Activated CD4-positive, alpha-beta T cell treated with anti-CD3 and anti-CD28 coated beads for 36 hours (primary cell): Measurements from ENCODE around the gene OVAAL. TPM values are rescaled to one million over a fixed set of nuclear protein-coding genes. Genes with fewer than 3 reads are reported as not detected.

Experiments
- ATAC-seq: fragments of 200-7000 bp; cut with Tn5 transposase; one replicate; pipeline ENCODE4 v1.10.0; 2021; ENCODE audit warnings: mild to moderate bottlenecking, moderate library complexity
- CTCF ChIA-PET: fragments of 350-600 bp; sonication (Branson Sonifier 250); formaldehyde crosslinking; loops from one replicate; lab custom pipeline; 2021; ENCODE audit warnings: antibody characterized with exemption; lab: Charles Lee
- POLR2A ChIA-PET: fragments of 350-600 bp; sonication (Branson Sonifier 250); formaldehyde crosslinking; loops from one replicate; lab custom pipeline; 2021; ENCODE audit warnings: antibody characterized with exemption, inconsistent platforms; lab: Charles Lee
- DNase-seq: peaks from one replicate; pipeline ENCODE4 v3.0.0-alpha.2; 2020
- H3K27ac Mint-ChIP-seq: one replicate; pipeline ENCODE4 v1.8.0; 2021; ENCODE audit warnings: mixed read lengths
- H3K27me3 Mint-ChIP-seq: one replicate; pipeline ENCODE4 v1.8.0; 2021; ENCODE audit warnings: mixed read lengths
- H3K36me3 Mint-ChIP-seq: one replicate; pipeline ENCODE4 v1.8.0; 2021; ENCODE audit warnings: low read depth, mixed read lengths
- H3K4me1 Mint-ChIP-seq: one replicate; pipeline ENCODE4 v1.8.0; 2021; ENCODE audit warnings: mixed read lengths
- H3K4me3 Mint-ChIP-seq: one replicate; pipeline ENCODE4 v1.8.0; 2021; ENCODE audit warnings: mild to moderate bottlenecking, moderate library complexity, mixed read lengths
- H3K9me3 Mint-ChIP-seq: one replicate; pipeline ENCODE4 v1.8.0; 2021; ENCODE audit warnings: low read depth, mixed read lengths
- intact Hi-C, 2 experiments: fragments of 100-400 bp; cut with DNase I in 1 of 2; cut with micrococcal nuclease in 1 of 2; formaldehyde crosslinking; loops; one replicate each; pipeline versions ENCODE4 v1.14.2 to v1.15.1; 2022 to 2024; cut with DNase I, micrococcal nuclease
- total RNA-seq, 2 experiments: library from RNA; stranded (reverse); gene quantifications; one replicate each; pipeline ENCODE4 v1.2.3, GENCODE V29; 2021

Gene OVAAL
- total RNA-seq, 2 experiments from 2014 or later = not detected

GRCh38 chr1:180609643-180610555, 51.1 kb downstream of the OVAAL start:
- DNase-seq (no peak), ATAC-seq (no peak)
- Mint-ChIP-seq H3K27me3 (no peaks in the 10 kb centered on the region), H3K4me1 (peaks cover 10% of the 10 kb centered on the region), H3K27ac (no peak overlapping the region), H3K9me3 (no peaks in the 10 kb centered on the region), H3K36me3 (no peaks in the 10 kb centered on the region), H3K4me3 (no peak overlapping the region)
- ChIA-PET POLR2A (no interaction called here), CTCF (interaction anchor here (0.8 to 0.9 kb wide), 3 partner anchors 13 to 94 kb away, joined by 3 to 5 read pairs (median 3); no protein-coding TSS in a partner anchor)
- intact Hi-C loops = no loop called here

GRCh38 chr1:180610556-180611015, 51.8 kb downstream of the OVAAL start:
- intact Hi-C loops = no loop called here
- Mint-ChIP-seq H3K4me3 (no peak overlapping the region), H3K36me3 (no peaks in the 10 kb centered on the region), H3K9me3 (no peaks in the 10 kb centered on the region), H3K4me1 (peaks cover 10% of the 10 kb centered on the region), H3K27ac (no peak overlapping the region), H3K27me3 (no peaks in the 10 kb centered on the region)
- CTCF ChIA-PET = interaction anchor here (0.6 to 0.9 kb wide), 4 partner anchors 13 to 95 kb away, joined by 3 to 5 read pairs (median 3); no protein-coding TSS in a partner anchor
- DNase-seq = no peak
- no peak for ATAC-seq
- POLR2A ChIA-PET = interaction anchor here (1.0 kb wide), 1 partner anchor 84 kb away, joined by 3 read pairs; no protein-coding TSS in a partner anchor

- DNase-seq (peak; percentile 18), ATAC-seq (peak; percentile 75)
- ChIA-PET CTCF (interaction anchor here (0.6 kb wide), 1 partner anchor 16 kb away, joined by 3 read pairs; no protein-coding TSS in a partner anchor), POLR2A (interaction anchor here (1.0 kb wide), 1 partner anchor 83 kb away, joined by 3 read pairs; no protein-coding TSS in a partner anchor)
- intact Hi-C loops = no loop called here
- Mint-ChIP-seq H3K9me3 (no peaks in the 10 kb centered on the region), H3K27me3 (no peaks in the 10 kb centered on the region), H3K36me3 (no peaks in the 10 kb centered on the region), H3K27ac (peak overlapping the region; percentile 61), H3K4me1 (peaks cover 10% of the 10 kb centered on the region), H3K4me3 (no peak overlapping the region)
These were observed 52.5 kb downstream of the OVAAL start for GRCh38 chr1:180611016-180611930.

GRCh38 chr1:180612632-180613031, 53.9 kb downstream of the OVAAL start:
- H3K4me3 Mint-ChIP-seq = no peak overlapping the region
- DNase-seq (no peak), ATAC-seq (no peak)
- H3K27me3 Mint-ChIP-seq = no peaks in the 10 kb centered on the region
- intact Hi-C loops = no loop called here
- no peaks in the 10 kb centered on the region for H3K36me3 Mint-ChIP-seq
- H3K27ac Mint-ChIP-seq = no peak overlapping the region
- peaks cover 10% of the 10 kb centered on the region for H3K4me1 Mint-ChIP-seq
- POLR2A ChIA-PET = no interaction called here
- no peaks in the 10 kb centered on the region for H3K9me3 Mint-ChIP-seq
- CTCF ChIA-PET = no interaction called here

- peaks cover 10% of the 10 kb centered on the region for H3K4me1 Mint-ChIP-seq
- ChIA-PET POLR2A (no interaction called here), CTCF (no interaction called here)
- no peak overlapping the region for H3K4me3 Mint-ChIP-seq
- no peaks in the 10 kb centered on the region for H3K27me3 Mint-ChIP-seq
- no peaks in the 10 kb centered on the region for H3K9me3 Mint-ChIP-seq
- intact Hi-C loops = no loop called here
- no peaks in the 10 kb centered on the region for H3K36me3 Mint-ChIP-seq
- H3K27ac Mint-ChIP-seq = no peak overlapping the region
- DNase-seq (no peak), ATAC-seq (no peak)
These were observed 56.0 kb downstream of the OVAAL start for GRCh38 chr1:180614730-180615129.

- DNase-seq (no peak), ATAC-seq (no peak)
- POLR2A ChIA-PET = no interaction called here
- H3K4me1 Mint-ChIP-seq = peaks cover 10% of the 10 kb centered on the region
- no peak overlapping the region for H3K4me3 Mint-ChIP-seq
- intact Hi-C loops = no loop called here
- no peaks in the 10 kb centered on the region for H3K27me3 Mint-ChIP-seq
- CTCF ChIA-PET = interaction anchor here (1.3 kb wide), 1 partner anchor 247 kb away, joined by 3 read pairs; no protein-coding TSS in a partner anchor
- H3K36me3 Mint-ChIP-seq = no peaks in the 10 kb centered on the region
- H3K9me3 Mint-ChIP-seq = no peaks in the 10 kb centered on the region
- no peak overlapping the region for H3K27ac Mint-ChIP-seq
These were observed 56.9 kb downstream of the OVAAL start for GRCh38 chr1:180615493-180616290.

Other genes with a start within 250 kb of the OVAAL start
- gene ACBD6, start 56.4 kb upstream of the OVAAL start, total RNA-seq = 10 to 100 TPM; 45.6 to 46.8 TPM
- 10 to 100 TPM; 18.4 to 25.2 TPM for gene XPR1, start 73.1 kb downstream of the OVAAL start, total RNA-seq